ENCODE results near the gene IRAK2. TPM values are rescaled to one million over a fixed set of nuclear protein-coding genes. Genes with fewer than 3 reads are reported as not detected.

Gene IRAK2
- total RNA-seq, 2 experiments from 2014 or later = 1.4 TPM

DNA sequence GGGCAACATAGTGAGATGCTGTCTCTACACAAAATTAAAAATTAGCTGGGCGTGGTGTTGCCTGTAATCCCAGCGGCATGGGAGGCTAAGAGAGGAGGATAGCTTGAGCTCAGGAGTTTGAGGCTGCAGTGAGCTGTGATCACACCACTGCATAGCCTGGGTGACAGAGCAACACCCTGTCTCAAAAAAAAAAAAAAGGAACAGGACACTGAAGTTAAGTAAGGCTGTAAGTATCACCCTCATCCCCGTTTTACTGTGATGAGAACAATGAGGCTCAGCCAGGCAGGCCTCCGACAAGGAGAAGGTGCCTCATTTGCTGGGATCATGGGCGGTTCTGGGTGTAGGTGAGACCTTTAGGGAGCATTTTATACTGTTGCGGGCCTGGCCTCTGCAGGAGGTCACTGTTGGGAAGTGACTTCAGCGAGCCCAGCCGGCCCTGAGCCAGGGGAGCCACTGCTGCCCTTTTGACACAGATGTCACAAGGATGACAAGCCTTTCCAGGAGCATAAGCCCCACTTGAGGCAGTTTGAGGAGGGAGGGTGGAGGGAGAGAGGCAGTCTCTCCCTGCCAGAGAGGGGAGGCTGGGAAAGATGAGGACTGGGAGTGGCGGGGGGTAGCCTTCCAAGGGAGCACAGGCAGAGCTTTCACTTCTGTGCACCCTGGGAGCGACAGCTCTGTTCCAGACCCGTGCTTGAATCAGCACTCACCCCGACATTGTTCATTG is 30.8 kb downstream of the IRAK2 start:
- ChIA-PET CTCF (ENCODE audit: unreplicated experiment) (interaction anchor here (0.9 to 2.8 kb wide), 2 partner anchors 17 to 18 kb away, joined by 3 to 13 read pairs; no protein-coding TSS in a partner anchor), POLR2A (interaction anchor here (0.6 to 4.3 kb wide), 6 partner anchors 10 to 81 kb away, joined by 3 to 32 read pairs (median 4); partner anchors contain the start of gene TATDN2)
- Histone ChIP-seq H3K4me1 (ENCODE audit: insufficient read depth, low read length, poor library complexity, severe bottlenecking) (peaks cover 88% of the 10 kb centered on the region), H3K79me2 (ENCODE audit: insufficient read depth, low read depth, low read length) (no peaks in the 10 kb centered on the region), H4K20me1 (ENCODE audit: insufficient read depth, low read length) (no peaks in the 10 kb centered on the region), H3K4me2 (ENCODE audit: low read length) (peak overlapping the region; percentile 71; the same call in 1 of the 2 replicates), H3K4me3 (ENCODE audit: low read depth, low read length, poor library complexity, severe bottlenecking) (no peak overlapping the region), H2AFZ (ENCODE audit: low read length) (no peak overlapping the region; the same call in 1 of the 2 replicates), H3K9me3 (ENCODE audit: low read length) (no peaks in the 10 kb centered on the region), H3K9me2 (ENCODE audit: insufficient read depth, low read length) (no peaks in the 10 kb centered on the region), H3K36me3 (ENCODE audit: insufficient read depth, low read length) (no peaks in the 10 kb centered on the region), H3K27ac (ENCODE audit: low read depth, low read length, poor library complexity, severe bottlenecking) (peak overlapping the region; percentile 74)
- no TSS peak for BruUV-seq (replicated peaks)
- intact Hi-C loops (cut with micrococcal nuclease; ENCODE audit: unreplicated experiment) = no loop called here
- no peak for DNase-seq (ENCODE audit: low spot score)
- TF ChIP-seq, protein P1, sequence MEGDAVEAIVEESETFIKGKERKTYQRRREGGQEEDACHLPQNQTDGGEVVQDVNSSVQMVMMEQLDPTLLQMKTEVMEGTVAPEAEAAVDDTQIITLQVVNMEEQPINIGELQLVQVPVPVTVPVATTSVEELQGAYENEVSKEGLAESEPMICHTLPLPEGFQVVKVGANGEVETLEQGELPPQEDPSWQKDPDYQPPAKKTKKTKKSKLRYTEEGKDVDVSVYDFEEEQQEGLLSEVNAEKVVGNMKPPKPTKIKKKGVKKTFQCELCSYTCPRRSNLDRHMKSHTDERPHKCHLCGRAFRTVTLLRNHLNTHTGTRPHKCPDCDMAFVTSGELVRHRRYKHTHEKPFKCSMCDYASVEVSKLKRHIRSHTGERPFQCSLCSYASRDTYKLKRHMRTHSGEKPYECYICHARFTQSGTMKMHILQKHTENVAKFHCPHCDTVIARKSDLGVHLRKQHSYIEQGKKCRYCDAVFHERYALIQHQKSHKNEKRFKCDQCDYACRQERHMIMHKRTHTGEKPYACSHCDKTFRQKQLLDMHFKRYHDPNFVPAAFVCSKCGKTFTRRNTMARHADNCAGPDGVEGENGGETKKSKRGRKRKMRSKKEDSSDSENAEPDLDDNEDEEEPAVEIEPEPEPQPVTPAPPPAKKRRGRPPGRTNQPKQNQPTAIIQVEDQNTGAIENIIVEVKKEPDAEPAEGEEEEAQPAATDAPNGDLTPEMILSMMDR (conservative IDR thresholded peaks at IDR 0.05; ENCODE audit: low read length) = no peak
- no peak for TF ChIP-seq EZH2phosphoT487 (IDR thresholded peaks at IDR 0.05; ENCODE audit: borderline replicate concordance, low read depth, low read length)

DNA sequence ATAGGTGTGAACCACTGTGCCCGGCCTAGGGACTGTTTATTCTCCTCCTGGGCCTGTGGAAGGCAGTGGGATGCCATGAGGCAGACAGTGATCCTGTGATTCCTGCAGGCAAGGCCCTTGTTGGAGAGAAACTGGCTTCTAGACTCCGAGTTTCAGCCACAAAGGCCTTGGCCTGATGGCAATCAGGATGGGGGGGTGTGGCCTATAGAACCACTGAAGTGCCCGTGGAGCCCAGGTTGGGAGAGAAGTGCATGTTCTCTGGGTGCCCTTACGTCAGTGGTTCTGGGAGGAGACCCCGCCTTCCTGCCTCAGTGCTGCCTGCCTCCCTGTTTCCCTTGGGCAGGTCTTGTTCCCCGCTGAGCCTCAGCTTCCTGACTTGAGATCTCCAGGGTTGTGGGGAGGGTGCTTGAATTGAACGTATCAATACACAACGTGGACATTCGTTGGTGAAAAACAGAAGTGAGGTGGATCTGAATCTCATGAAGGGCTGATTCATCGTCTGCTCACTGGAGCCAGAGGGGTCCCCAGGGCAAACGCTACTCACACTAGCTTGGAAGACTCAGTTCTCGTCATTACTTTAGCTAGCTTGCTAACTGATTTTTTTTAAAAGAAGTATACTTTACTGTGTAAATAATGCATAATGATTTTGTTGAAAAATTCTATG is 31.8 kb downstream of the IRAK2 start:
- no peak for DNase-seq (ENCODE audit: low spot score)
- intact Hi-C loops (cut with micrococcal nuclease; ENCODE audit: unreplicated experiment) = no loop called here
- no TSS peak for BruUV-seq (replicated peaks)
- no peak for TF ChIP-seq EZH2phosphoT487 (IDR thresholded peaks at IDR 0.05; ENCODE audit: borderline replicate concordance, low read depth, low read length)
- TF ChIP-seq, protein P1 (conservative IDR thresholded peaks at IDR 0.05; ENCODE audit: low read length) = no peak
- no peaks in the 10 kb centered on the region for H3K36me3 ChIP-seq (ENCODE audit: insufficient read depth, low read length)
- no peaks in the 10 kb centered on the region for H4K20me1 ChIP-seq (ENCODE audit: insufficient read depth, low read length)
- ChIA-PET CTCF (ENCODE audit: unreplicated experiment) (no interaction called here), POLR2A (interaction anchor here (0.6 to 1.8 kb wide), 5 partner anchors 10 to 44 kb away, joined by 3 to 4 read pairs (median 4); no protein-coding TSS in a partner anchor)
- no peak overlapping the region; the same call in 1 of the 2 replicates for H3K4me2 ChIP-seq (ENCODE audit: low read length)
- no peaks in the 10 kb centered on the region for H3K79me2 ChIP-seq (ENCODE audit: insufficient read depth, low read depth, low read length)
- no peaks in the 10 kb centered on the region for H3K9me2 ChIP-seq (ENCODE audit: insufficient read depth, low read length)
- peak overlapping the region; percentile 21 for H3K27ac ChIP-seq (ENCODE audit: low read depth, low read length, poor library complexity, severe bottlenecking)
- no peaks in the 10 kb centered on the region for H3K9me3 ChIP-seq (ENCODE audit: low read length)
- no peak overlapping the region for H3K4me3 ChIP-seq (ENCODE audit: low read depth, low read length, poor library complexity, severe bottlenecking)
- H3K4me1 ChIP-seq (ENCODE audit: insufficient read depth, low read length, poor library complexity, severe bottlenecking) = peaks cover 91% of the 10 kb centered on the region
- peak overlapping the region; percentile 41 for H2AFZ ChIP-seq (ENCODE audit: low read length)

Data from OCI-LY7 (cell line).